ENCODE measurements around the gene ZNF225.

GRCh38 chr19:44076325-44076724 is 36.9 kb upstream of the ZNF225 start:
- no peak for TF ChIP-seq CTCF (conservative IDR thresholded peaks at IDR 0.05; ENCODE audit: low read depth, low read length)
- TF ChIP-seq MXI1 (IDR thresholded peaks at IDR 0.05; ENCODE audit: borderline replicate concordance, low read depth, low read length) = no peak
- TF ChIP-seq POLR2A (IDR thresholded peaks at IDR 0.05; ENCODE audit: low read depth, low read length) = no peak
- no peak for TF ChIP-seq MAZ (IDR thresholded peaks at IDR 0.05; ENCODE audit: borderline replicate concordance, low read depth, low read length)
- TF ChIP-seq RCOR1 (IDR thresholded peaks at IDR 0.05; ENCODE audit: insufficient replicate concordance, low read length) = no peak
- no peak for TF ChIP-seq RAD21 (IDR thresholded peaks at IDR 0.05; ENCODE audit: low read length)
